ENCODE measurements around the gene LZTR1.

DNA sequence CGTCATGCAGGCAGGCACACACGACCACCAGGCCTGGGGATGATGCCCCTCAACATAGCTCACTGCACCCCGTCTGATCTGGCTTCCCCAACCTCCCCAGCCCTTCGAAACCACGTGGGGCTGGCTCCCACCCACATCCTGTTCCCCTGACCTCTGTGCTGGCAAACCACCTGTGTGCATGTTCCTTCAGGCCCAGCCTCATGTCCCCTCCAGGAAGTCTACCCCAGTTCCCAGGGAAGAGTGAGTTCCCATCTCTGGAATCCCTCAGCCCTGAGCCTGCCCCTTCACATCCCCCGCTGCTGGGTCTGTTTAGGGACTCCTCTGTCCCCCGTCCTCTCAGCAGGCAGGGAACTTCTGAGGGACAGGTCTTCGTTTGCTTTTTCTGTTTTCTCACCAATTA lies 43.2 kb downstream of the LZTR1 start:
- TF ChIP-seq, protein P1, sequence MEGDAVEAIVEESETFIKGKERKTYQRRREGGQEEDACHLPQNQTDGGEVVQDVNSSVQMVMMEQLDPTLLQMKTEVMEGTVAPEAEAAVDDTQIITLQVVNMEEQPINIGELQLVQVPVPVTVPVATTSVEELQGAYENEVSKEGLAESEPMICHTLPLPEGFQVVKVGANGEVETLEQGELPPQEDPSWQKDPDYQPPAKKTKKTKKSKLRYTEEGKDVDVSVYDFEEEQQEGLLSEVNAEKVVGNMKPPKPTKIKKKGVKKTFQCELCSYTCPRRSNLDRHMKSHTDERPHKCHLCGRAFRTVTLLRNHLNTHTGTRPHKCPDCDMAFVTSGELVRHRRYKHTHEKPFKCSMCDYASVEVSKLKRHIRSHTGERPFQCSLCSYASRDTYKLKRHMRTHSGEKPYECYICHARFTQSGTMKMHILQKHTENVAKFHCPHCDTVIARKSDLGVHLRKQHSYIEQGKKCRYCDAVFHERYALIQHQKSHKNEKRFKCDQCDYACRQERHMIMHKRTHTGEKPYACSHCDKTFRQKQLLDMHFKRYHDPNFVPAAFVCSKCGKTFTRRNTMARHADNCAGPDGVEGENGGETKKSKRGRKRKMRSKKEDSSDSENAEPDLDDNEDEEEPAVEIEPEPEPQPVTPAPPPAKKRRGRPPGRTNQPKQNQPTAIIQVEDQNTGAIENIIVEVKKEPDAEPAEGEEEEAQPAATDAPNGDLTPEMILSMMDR (IDR thresholded peaks at IDR 0.05; ENCODE audit: borderline replicate concordance, extremely low read depth, low read length, poor library complexity, severe bottlenecking): no peak
- no peak for TF ChIP-seq EZH2 (IDR thresholded peaks at IDR 0.05; ENCODE audit: borderline replicate concordance, low read depth, low read length, severe bottlenecking)

Data from DND-41 (cell line).